Fibroblast of skin of back (primary cell): ENCODE data around the gene RGS7.
"Not testable (repeated sequence)": the region's sequence is repeated elsewhere in the genome, so short reads cannot be mapped to it uniquely, and the experiment has no call there.

Experiments used
- DNase-seq: peaks from one replicate; pipeline ENCODE4 v3.0.0-alpha.2; 2013

The RGS7 gene

GRCh38 chr1:240906477-240906876 is 450.5 kb downstream of the RGS7 start:
- peak; percentile 5 for DNase-seq

GRCh38 chr1:240905225-240905765 is 451.7 kb downstream of the RGS7 start:
- DNase-seq = no peak

GRCh38 chr1:240895424-240895823 is 461.6 kb downstream of the RGS7 start:
- not testable (repeated sequence) for DNase-seq

GRCh38 chr1:240888787-240889048 is 468.3 kb downstream of the RGS7 start:
- DNase-seq = no peak

GRCh38 chr1:240888039-240888786 is 468.8 kb downstream of the RGS7 start:
- DNase-seq = peak; percentile 6

- no peak for DNase-seq
Measured at GRCh38 chr1:240883490-240883889, 473.5 kb downstream of the RGS7 start.

GRCh38 chr1:240882656-240883308 is 474.2 kb downstream of the RGS7 start:
- not testable (repeated sequence) for DNase-seq

GRCh38 chr1:240878631-240879030 is 478.4 kb downstream of the RGS7 start:
- DNase-seq = peak; percentile 43

- DNase-seq = no peak
Measured at GRCh38 chr1:240877605-240878004, 479.4 kb downstream of the RGS7 start.

GRCh38 chr1:240876071-240876470 is 480.9 kb downstream of the RGS7 start:
- DNase-seq = no peak

- no peak for DNase-seq
Measured at GRCh38 chr1:240869071-240869470, 487.9 kb downstream of the RGS7 start.

- no peak for DNase-seq
Measured at GRCh38 chr1:240866724-240867123, 490.3 kb downstream of the RGS7 start.

- DNase-seq = no peak
Measured at GRCh38 chr1:240860023-240860422, 497.0 kb downstream of the RGS7 start.

- DNase-seq = peak; percentile 31
Measured at GRCh38 chr1:240854367-240854766, 502.6 kb downstream of the RGS7 start.

- no peak for DNase-seq
Measured at GRCh38 chr1:240847325-240847724, 509.7 kb downstream of the RGS7 start.

- no peak for DNase-seq
Measured at GRCh38 chr1:240844486-240844885, 512.5 kb downstream of the RGS7 start.

GRCh38 chr1:240843798-240844197 is 513.2 kb downstream of the RGS7 start:
- DNase-seq = no peak

GRCh38 chr1:240836271-240836670 is 520.7 kb downstream of the RGS7 start:
- no peak for DNase-seq

- no peak for DNase-seq
Measured at GRCh38 chr1:240835291-240835690, 521.7 kb downstream of the RGS7 start.

GRCh38 chr1:240833075-240833474 is 523.9 kb downstream of the RGS7 start:
- DNase-seq = no peak

- no peak for DNase-seq
Measured at GRCh38 chr1:240831922-240832321, 525.1 kb downstream of the RGS7 start.

GRCh38 chr1:240831191-240831631 is 525.8 kb downstream of the RGS7 start:
- peak; percentile 73 for DNase-seq

GRCh38 chr1:240829487-240829886 is 527.5 kb downstream of the RGS7 start:
- no peak for DNase-seq

- no peak for DNase-seq
Measured at GRCh38 chr1:240827786-240828185, 529.2 kb downstream of the RGS7 start.
